ENCODE measurements around the gene TNFAIP2. TPM values are rescaled to one million over a fixed set of nuclear protein-coding genes. Genes with fewer than 3 reads are reported as not detected.

Gene TNFAIP2
- total and polyA plus RNA-seq, 5 donors: 41.5 to 51.3 (median 48.6) TPM

GRCh38 chr14:103126088-103126872 lies 3.0 kb downstream of the TNFAIP2 start:
- no peak for ATAC-seq
- H3K27me3 ChIP-seq (ENCODE audit: control insufficient read depth, insufficient read depth): no peaks in the 10 kb centered on the region
- 71% methylated on average over 22 of the region's 22 CpGs for WGBS
- DNase-seq: peak in 2 of 3 donors; percentile 51 to 65
- H3K9me3 ChIP-seq (ENCODE audit: control insufficient read depth, low read length): no peaks in the 10 kb centered on the region
- H3K4me3 ChIP-seq (ENCODE audit: low read length): peak overlapping the region; percentile 7
- H3K27ac ChIP-seq (ENCODE audit: low read length): no peak overlapping the region
- intact Hi-C loops (cut with DNase I): loop anchor here in 1 of 4 donors (10.0 kb wide), 1 partner anchor 59 kb away; no protein-coding TSS in a partner anchor
- peaks cover 2% of the 10 kb centered on the region for H3K4me1 ChIP-seq (ENCODE audit: control insufficient read depth, insufficient read depth, low read length)

- peak in 2 of 3 donors; percentile 71 to 73 for DNase-seq
- no peak for ATAC-seq
- H3K4me1 ChIP-seq (ENCODE audit: control insufficient read depth, insufficient read depth, low read length): peaks cover 2% of the 10 kb centered on the region
- intact Hi-C loops (cut with DNase I): loop anchor here in 1 of 4 donors (10.0 kb wide), 1 partner anchor 58 kb away; no protein-coding TSS in a partner anchor
- WGBS: 41% methylated on average over 60 of the region's 62 CpGs
- H3K27ac ChIP-seq (ENCODE audit: low read length): no peak overlapping the region
- peak overlapping the region; percentile 7 for H3K4me3 ChIP-seq (ENCODE audit: low read length)
- H3K27me3 ChIP-seq (ENCODE audit: control insufficient read depth, insufficient read depth): no peaks in the 10 kb centered on the region
- H3K9me3 ChIP-seq (ENCODE audit: control insufficient read depth, low read length): no peaks in the 10 kb centered on the region
These were observed 3.6 kb downstream of the TNFAIP2 start for GRCh38 chr14:103126873-103127304.

GRCh38 chr14:103127356-103127755 lies 4.1 kb downstream of the TNFAIP2 start:
- no peak overlapping the region for H3K4me3 ChIP-seq (ENCODE audit: low read length)
- intact Hi-C loops (cut with DNase I): loop anchor here in 1 of 4 donors (10.0 kb wide), 1 partner anchor 57 kb away; no protein-coding TSS in a partner anchor
- DNase-seq: peak in 2 of 3 donors; percentile 54 to 63
- no peaks in the 10 kb centered on the region for H3K27me3 ChIP-seq (ENCODE audit: control insufficient read depth, insufficient read depth)
- H3K4me1 ChIP-seq (ENCODE audit: control insufficient read depth, insufficient read depth, low read length): peaks cover 2% of the 10 kb centered on the region
- WGBS: 58% methylated on average over 39 of the region's 39 CpGs
- H3K27ac ChIP-seq (ENCODE audit: low read length): no peak overlapping the region
- no peak for ATAC-seq
- no peaks in the 10 kb centered on the region for H3K9me3 ChIP-seq (ENCODE audit: control insufficient read depth, low read length)

GRCh38 chr14:103127861-103128598 lies 4.8 kb downstream of the TNFAIP2 start:
- intact Hi-C loops (cut with DNase I): loop anchor here in 1 of 4 donors (10.0 kb wide), 1 partner anchor 57 kb away; no protein-coding TSS in a partner anchor
- peak in 2 of 3 donors; percentile 39 to 60 for DNase-seq
- H3K27ac ChIP-seq (ENCODE audit: low read length): no peak overlapping the region

GRCh38 chr14:103128631-103129300 lies 5.5 kb downstream of the TNFAIP2 start:
- Histone ChIP-seq H3K4me3 (ENCODE audit: low read length) (no peak overlapping the region), H3K9me3 (ENCODE audit: control insufficient read depth, low read length) (no peaks in the 10 kb centered on the region), H3K27ac (ENCODE audit: low read length) (no peak overlapping the region), H3K4me1 (ENCODE audit: control insufficient read depth, insufficient read depth, low read length) (peaks cover 2% of the 10 kb centered on the region), H3K27me3 (ENCODE audit: control insufficient read depth, insufficient read depth) (no peaks in the 10 kb centered on the region)
- intact Hi-C loops (cut with DNase I): loop anchor here in 1 of 4 donors (10.0 kb wide), 1 partner anchor 56 kb away; no protein-coding TSS in a partner anchor
- DNase-seq (peak; percentile 38 to 70 (median 58)), ATAC-seq (no peak)
- WGBS: 80% methylated on average over 13 of the region's 13 CpGs

More at GRCh38 chr14:103127861-103128598, 4.8 kb downstream of the TNFAIP2 start:
- 91% methylated on average over 16 of the region's 16 CpGs for WGBS
- Histone ChIP-seq H3K4me1 (ENCODE audit: control insufficient read depth, insufficient read depth, low read length) (peaks cover 2% of the 10 kb centered on the region), H3K27me3 (ENCODE audit: control insufficient read depth, insufficient read depth) (no peaks in the 10 kb centered on the region), H3K4me3 (ENCODE audit: low read length) (no peak overlapping the region), H3K9me3 (ENCODE audit: control insufficient read depth, low read length) (no peaks in the 10 kb centered on the region)
- no peak for ATAC-seq

- whole genome bisulfite sequencing: 93% methylated on average over 12 of the region's 12 CpGs
- Histone ChIP-seq H3K4me1 (ENCODE audit: control insufficient read depth, insufficient read depth, low read length) (peaks cover 2% of the 10 kb centered on the region), H3K9me3 (ENCODE audit: control insufficient read depth, low read length) (no peaks in the 10 kb centered on the region), H3K27ac (ENCODE audit: low read length) (no peak overlapping the region), H3K27me3 (ENCODE audit: control insufficient read depth, insufficient read depth) (no peaks in the 10 kb centered on the region), H3K4me3 (ENCODE audit: low read length) (no peak overlapping the region)
- ATAC-seq: no peak
- peak in 1 of 3 donors; percentile 40 for DNase-seq
- intact Hi-C loops (cut with DNase I): loop anchor here in 1 of 4 donors (10.0 kb wide), 1 partner anchor 55 kb away; no protein-coding TSS in a partner anchor
These were observed 6.2 kb downstream of the TNFAIP2 start for GRCh38 chr14:103129301-103130016.

- Histone ChIP-seq H3K27ac (ENCODE audit: low read length) (no peak overlapping the region), H3K4me3 (ENCODE audit: low read length) (no peak overlapping the region), H3K9me3 (ENCODE audit: control insufficient read depth, low read length) (no peaks in the 10 kb centered on the region), H3K27me3 (ENCODE audit: control insufficient read depth, insufficient read depth) (no peaks in the 10 kb centered on the region), H3K4me1 (ENCODE audit: control insufficient read depth, insufficient read depth, low read length) (peaks cover 2% of the 10 kb centered on the region)
- WGBS: 91% methylated on average over 26 of the region's 26 CpGs
- ATAC-seq: no peak
- intact Hi-C loops (cut with DNase I): no loop called here
- DNase-seq: peak in 2 of 3 donors; percentile 50 to 54
These were observed 6.9 kb downstream of the TNFAIP2 start for GRCh38 chr14:103130017-103130764.

- 58% methylated on average over 8 of the region's 8 CpGs for WGBS
- intact Hi-C loops (cut with DNase I): no loop called here
- DNase-seq (peak in 2 of 3 donors; percentile 53 to 75), ATAC-seq (no peak)
- H3K27me3 ChIP-seq (ENCODE audit: control insufficient read depth, insufficient read depth): no peaks in the 10 kb centered on the region
- H3K9me3 ChIP-seq (ENCODE audit: control insufficient read depth, low read length): no peaks in the 10 kb centered on the region
- peaks cover under 1% of the 10 kb centered on the region for H3K4me1 ChIP-seq (ENCODE audit: control insufficient read depth, insufficient read depth, low read length)
- H3K27ac ChIP-seq (ENCODE audit: low read length): no peak overlapping the region
- no peak overlapping the region for H3K4me3 ChIP-seq (ENCODE audit: low read length)
These were observed 7.7 kb downstream of the TNFAIP2 start for GRCh38 chr14:103130965-103131364.

GRCh38 chr14:103131580-103131979 lies 8.3 kb downstream of the TNFAIP2 start:
- Histone ChIP-seq H3K9me3 (ENCODE audit: control insufficient read depth, low read length) (no peaks in the 10 kb centered on the region), H3K4me1 (ENCODE audit: control insufficient read depth, insufficient read depth, low read length) (no peaks in the 10 kb centered on the region), H3K4me3 (ENCODE audit: low read length) (no peak overlapping the region), H3K27me3 (ENCODE audit: control insufficient read depth, insufficient read depth) (no peaks in the 10 kb centered on the region), H3K27ac (ENCODE audit: low read length) (no peak overlapping the region)
- ATAC-seq (no peak), DNase-seq (peak in 2 of 3 donors; percentile 53)
- intact Hi-C loops (cut with DNase I): no loop called here
- WGBS: 95% methylated on average over 9 of the region's 9 CpGs
